ENCODE measurements around the gene RAB3IL1. TPM values are rescaled to one million over a fixed set of nuclear protein-coding genes. Genes with fewer than 3 reads are reported as not detected.

The RAB3IL1 gene
- total RNA-seq, 2 donors from 2014 or later, result 5.4 to 11.5 TPM

DNA sequence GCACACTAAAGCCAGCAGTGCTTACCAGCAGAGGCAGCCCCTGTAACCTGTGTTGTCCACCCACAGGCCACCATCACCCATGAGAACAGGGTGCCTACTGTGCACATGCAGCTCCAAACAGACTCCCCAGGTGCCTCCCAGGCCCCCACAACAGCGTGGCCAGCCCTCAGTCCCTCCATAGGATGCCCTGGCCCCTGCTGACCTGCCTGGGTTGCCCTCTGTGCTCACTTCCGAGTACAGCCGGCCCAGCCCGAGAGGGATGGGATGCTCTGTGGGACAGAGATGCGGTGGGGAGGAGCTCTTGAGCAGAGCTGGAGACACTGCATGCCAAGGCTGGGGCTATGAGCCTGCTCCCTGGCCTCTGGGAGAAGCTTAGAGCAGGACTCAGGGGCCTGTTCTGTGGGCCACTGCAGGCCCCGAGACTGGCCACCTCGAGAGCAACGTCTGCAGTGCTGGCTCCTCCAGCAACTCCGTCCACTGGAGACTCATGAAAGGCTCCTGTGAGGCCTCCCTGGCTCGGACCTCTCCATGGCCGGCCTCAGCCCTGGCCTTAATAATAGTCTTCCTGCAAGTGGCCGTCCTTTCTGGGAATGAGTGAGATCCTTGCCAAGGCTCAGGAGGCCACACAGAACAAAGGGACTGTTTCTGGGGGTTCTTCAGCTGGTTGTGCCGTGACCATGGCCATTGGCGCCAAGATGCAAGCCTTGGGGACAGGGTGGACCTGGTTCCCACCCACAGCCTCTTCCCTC lies 62.2 kb downstream of the RAB3IL1 start:
- H3K4me3 ChIP-seq, result no peak overlapping the region
- no peak overlapping the region for H3K27ac ChIP-seq
- ATAC-seq (no peak), DNase-seq (no peak)
- peaks cover 2% of the 10 kb centered on the region for H3K4me1 ChIP-seq
- no peak for TF ChIP-seq POLR2A (IDR thresholded peaks at IDR 0.05)
- TF ChIP-seq, protein P1, sequence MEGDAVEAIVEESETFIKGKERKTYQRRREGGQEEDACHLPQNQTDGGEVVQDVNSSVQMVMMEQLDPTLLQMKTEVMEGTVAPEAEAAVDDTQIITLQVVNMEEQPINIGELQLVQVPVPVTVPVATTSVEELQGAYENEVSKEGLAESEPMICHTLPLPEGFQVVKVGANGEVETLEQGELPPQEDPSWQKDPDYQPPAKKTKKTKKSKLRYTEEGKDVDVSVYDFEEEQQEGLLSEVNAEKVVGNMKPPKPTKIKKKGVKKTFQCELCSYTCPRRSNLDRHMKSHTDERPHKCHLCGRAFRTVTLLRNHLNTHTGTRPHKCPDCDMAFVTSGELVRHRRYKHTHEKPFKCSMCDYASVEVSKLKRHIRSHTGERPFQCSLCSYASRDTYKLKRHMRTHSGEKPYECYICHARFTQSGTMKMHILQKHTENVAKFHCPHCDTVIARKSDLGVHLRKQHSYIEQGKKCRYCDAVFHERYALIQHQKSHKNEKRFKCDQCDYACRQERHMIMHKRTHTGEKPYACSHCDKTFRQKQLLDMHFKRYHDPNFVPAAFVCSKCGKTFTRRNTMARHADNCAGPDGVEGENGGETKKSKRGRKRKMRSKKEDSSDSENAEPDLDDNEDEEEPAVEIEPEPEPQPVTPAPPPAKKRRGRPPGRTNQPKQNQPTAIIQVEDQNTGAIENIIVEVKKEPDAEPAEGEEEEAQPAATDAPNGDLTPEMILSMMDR (IDR thresholded peaks at IDR 0.05), result no peak
- no peaks in the 10 kb centered on the region for H3K9me3 ChIP-seq
- 82 to 92% methylated on average over 5 to 14 of the region's 14 CpGs for WGBS, 2 donors
- intact Hi-C loops (cut with DNase I), result no loop called here
- H3K27me3 ChIP-seq, result no peaks in the 10 kb centered on the region
- H3K36me3 ChIP-seq (replicated peaks in 1 of 2; ENCODE audit: insufficient read depth in 1 of 2, low read depth in 2 of 2), result no peaks in the 10 kb centered on the region

DNA sequence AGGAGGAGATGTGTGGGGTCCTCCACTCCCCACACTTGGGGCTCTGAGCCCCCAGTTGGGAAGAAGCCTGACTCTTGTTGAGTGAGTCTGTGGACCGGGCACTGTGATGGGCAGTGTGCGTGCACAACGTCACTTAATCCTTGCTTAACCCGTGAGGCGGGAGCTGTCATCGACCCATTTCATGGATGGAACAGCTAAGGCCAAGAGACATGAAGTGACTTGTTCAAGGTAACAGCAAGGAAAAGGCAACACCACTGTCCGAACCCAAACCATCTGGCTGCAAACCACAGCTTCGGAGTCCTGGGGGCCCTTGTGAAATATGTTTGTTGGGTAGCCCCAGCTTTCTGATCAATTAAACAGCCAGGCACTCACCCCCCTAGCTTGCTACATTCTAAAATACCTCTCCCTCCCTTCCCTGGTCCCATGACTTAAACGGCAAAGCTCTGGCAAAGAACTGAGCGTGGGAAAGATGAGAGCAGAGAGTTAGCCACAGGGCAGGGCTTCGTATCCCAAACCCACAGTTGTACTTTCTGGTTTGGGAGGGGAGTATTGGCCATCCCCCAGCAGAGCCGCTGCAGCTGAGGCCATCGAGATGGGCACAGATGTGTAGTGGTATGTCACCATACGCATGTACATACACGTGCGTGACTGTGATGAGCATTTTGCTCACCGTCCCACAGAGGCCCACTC lies 63.0 kb downstream of the RAB3IL1 start:
- Histone ChIP-seq H3K4me3 (no peak overlapping the region), H3K4me1 (no peaks in the 10 kb centered on the region), H3K27ac (no peak overlapping the region), H3K27me3 (no peaks in the 10 kb centered on the region), H3K36me3 (replicated peaks in 1 of 2; ENCODE audit: insufficient read depth in 1 of 2, low read depth in 2 of 2) (no peaks in the 10 kb centered on the region), H3K9me3 (no peaks in the 10 kb centered on the region)
- DNase-seq (no peak), ATAC-seq (no peak)
- TF ChIP-seq, protein P1 (IDR thresholded peaks at IDR 0.05), result no peak
- peak in 1 of 3 donors; percentile 3 for TF ChIP-seq POLR2A (IDR thresholded peaks at IDR 0.05)
- intact Hi-C loops (cut with DNase I), result no loop called here
- 92 to 94% methylated on average over 8 to 17 of the region's 17 CpGs for WGBS, 2 donors

DNA sequence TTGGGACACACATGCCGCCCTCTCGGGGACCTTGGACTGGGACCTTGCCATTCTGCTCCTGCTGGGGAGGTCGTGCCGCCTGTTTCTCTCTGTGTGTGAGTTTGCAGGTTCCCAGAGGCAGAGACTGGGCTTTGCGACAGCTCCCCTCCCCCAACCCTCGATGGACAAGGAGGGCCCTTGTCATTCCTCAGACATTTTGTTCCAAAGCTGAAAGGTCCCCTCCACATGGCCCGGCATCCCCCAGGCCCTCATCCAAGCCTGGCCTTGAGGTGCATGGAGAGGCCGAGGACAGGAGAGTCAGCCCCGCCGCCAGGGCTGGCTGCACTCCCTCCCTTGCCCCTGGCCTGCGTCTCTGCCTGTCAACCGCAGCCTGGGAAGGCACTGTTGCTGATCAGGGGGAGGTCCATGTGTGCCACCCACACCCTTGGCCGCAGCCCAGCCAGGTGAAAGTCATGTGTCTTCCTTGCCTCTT lies 63.6 kb downstream of the RAB3IL1 start:
- no peaks in the 10 kb centered on the region for H3K9me3 ChIP-seq
- H3K27me3 ChIP-seq, result no peaks in the 10 kb centered on the region
- no peak overlapping the region for H3K4me3 ChIP-seq
- H3K27ac ChIP-seq, result no peak overlapping the region
- no peak for DNase-seq
- TF ChIP-seq, protein P1 (IDR thresholded peaks at IDR 0.05), result no peak
- TF ChIP-seq POLR2A (IDR thresholded peaks at IDR 0.05), result no peak
- H3K4me1 ChIP-seq, result no peaks in the 10 kb centered on the region
- ATAC-seq, result no peak
- intact Hi-C loops (cut with DNase I), result no loop called here
- no peaks in the 10 kb centered on the region for H3K36me3 ChIP-seq (replicated peaks in 1 of 2; ENCODE audit: insufficient read depth in 1 of 2, low read depth in 2 of 2)
- 72 to 74% methylated on average over 7 to 13 of the region's 13 CpGs for WGBS, 2 donors

DNA sequence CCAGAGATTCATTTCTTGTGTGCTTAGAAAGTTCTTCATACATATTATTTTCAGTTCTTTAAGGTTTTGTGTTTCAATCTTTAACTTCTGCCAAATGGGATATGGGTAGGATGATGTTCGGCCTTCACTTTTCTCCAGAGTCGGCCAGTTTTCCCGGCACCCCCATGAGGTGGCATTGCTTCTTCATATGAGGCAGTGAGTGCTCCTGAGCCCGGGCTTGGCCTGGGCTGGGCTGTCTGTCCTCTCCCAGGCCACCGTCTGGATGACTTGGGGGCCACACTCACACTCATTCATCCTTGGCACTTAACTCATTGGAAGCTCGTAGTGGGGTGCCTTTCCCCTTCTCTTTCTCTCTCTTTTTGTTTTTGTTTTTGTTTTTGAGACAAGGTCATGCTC lies 65.5 kb downstream of the RAB3IL1 start:
- Histone ChIP-seq H3K4me3 (no peak overlapping the region), H3K27me3 (no peaks in the 10 kb centered on the region), H3K9me3 (no peaks in the 10 kb centered on the region), H3K27ac (no peak overlapping the region), H3K36me3 (replicated peaks in 1 of 2; ENCODE audit: insufficient read depth in 1 of 2, low read depth in 2 of 2) (no peaks in the 10 kb centered on the region), H3K4me1 (no peaks in the 10 kb centered on the region)
- TF ChIP-seq, protein P1 (IDR thresholded peaks at IDR 0.05), result no peak
- no peak for TF ChIP-seq POLR2A (IDR thresholded peaks at IDR 0.05)
- DNase-seq (no peak), ATAC-seq (no peak)
- intact Hi-C loops (cut with DNase I), result no loop called here
- WGBS, 2 donors, result 80 to 90% methylated on average over 6 of the region's 6 CpGs

All from body of pancreas (tissue), 4 donors.